Psoas muscle (tissue), 8 donors: Measurements from ENCODE around the gene OR11A1. TPM values are rescaled to one million over a fixed set of nuclear protein-coding genes. Genes with fewer than 3 reads are reported as not detected.

Experiments used
- ATAC-seq, 4 donors: fragments of 200-7000 bp; cut with Tn5 transposase; one replicate each; pipeline ENCODE4 v1.9.1; 2020; ENCODE audit warnings: moderate library complexity in 3 of 4, mild to moderate bottlenecking in 2 of 4
- DNase-seq, 2 donors: peaks; one replicate each; pipeline ENCODE4 v3.0.0-alpha.2; 2020
- H3K27ac ChIP-seq: fragments of 200-600 bp; one replicate; pipeline ENCODE4 v1.8.0; 2022
- H3K27me3 ChIP-seq, 3 donors: fragments of 200-600 bp in 1 of 3; one replicate each; pipeline versions ENCODE4 v1.6.1 to v1.8.0; 2013 to 2022; ENCODE audit warnings: low read length in 2 of 3, mild to moderate bottlenecking in 2 of 3, moderate library complexity in 1 of 3; ENCODE audit not compliant: insufficient read depth in 3 of 3
- H3K36me3 ChIP-seq, 2 donors: fragments of 200-600 bp in 1 of 2; one replicate each; pipeline versions ENCODE4 v1.6.1 to v1.8.0; 2013 to 2022; ENCODE audit warnings: low read depth in 1 of 2, mild to moderate bottlenecking in 1 of 2, moderate library complexity in 1 of 2; ENCODE audit not compliant: insufficient read depth in 1 of 2
- H3K4me1 ChIP-seq: fragments of 200-600 bp; one replicate; pipeline ENCODE4 v1.8.0; 2022
- H3K4me3 ChIP-seq: fragments of 200-600 bp; one replicate; pipeline ENCODE4 v1.8.0; 2022; ENCODE audit warnings: mild to moderate bottlenecking
- H3K9me3 ChIP-seq: fragments of 200-600 bp; one replicate; pipeline ENCODE4 v1.8.0; 2022
- WGBS, 3 donors: extraction: QIAGEN DNeasy Blood & Tissue Kit; methylation state at CpG; one replicate each; pipeline versions ENCODE4 v1.1.6 to v1.1.7; 2013; 5-methylcytosine and 5-hydroxymethylcytosine counted together
- intact Hi-C, 2 donors: fragments of 100-400 bp; cut with DNase I; formaldehyde crosslinking; loops; one replicate each; pipeline versions ENCODE4 v1.11.0 to v1.14.2; 2022
- long read RNA-seq, 2 donors: library from polyadenylated mRNA; unstranded; transcript quantifications; one replicate each; pipeline ENCODE4 v2.0.0, GENCODE V29; 2021
- polyA plus RNA-seq, 3 donors: library from polyadenylated mRNA; stranded (reverse); fragments of 200-250 nt; gene quantifications; one replicate each; pipeline ENCODE4 v1.2.3, GENCODE V29; 2013
- total RNA-seq, 4 donors: library from RNA; stranded (reverse); fragmentation: NEBNext Ultra II Directional in 2 of 4; extraction: Animal tissue kit (Norgen Biotek cat#: 25700) in 2 of 4; gene quantifications; one replicate each; pipeline versions ENCODE4 v1.2.1 to v1.2.4, GENCODE V29; 2021 to 2023
- TF ChIP-seq, protein P1 (sequence below): fragments of 200-600 bp; IDR thresholded peaks from one replicate; pipeline ENCODE4 v1.8.0; 2022; ENCODE audit warnings: antibody characterized with exemption
- donor health status: healthy with polysubstance abuse.
- donor health status: DM: no; HTN: no; CAD: no; lungs with moderate emphysema.
- donor health status: Bipolar disorder and iron deficiency.
- donor health status: healthy.
- donor health status: DM: yes; HTN: yes; CAD: no.
- donor health status: DM: no; HTN: no; CAD: no.
- donor health status: DM: no; HTN: no; CAD: no.
- donor health status: DM: yes; HTN: yes; CAD: no.

Gene OR11A1, protein sequence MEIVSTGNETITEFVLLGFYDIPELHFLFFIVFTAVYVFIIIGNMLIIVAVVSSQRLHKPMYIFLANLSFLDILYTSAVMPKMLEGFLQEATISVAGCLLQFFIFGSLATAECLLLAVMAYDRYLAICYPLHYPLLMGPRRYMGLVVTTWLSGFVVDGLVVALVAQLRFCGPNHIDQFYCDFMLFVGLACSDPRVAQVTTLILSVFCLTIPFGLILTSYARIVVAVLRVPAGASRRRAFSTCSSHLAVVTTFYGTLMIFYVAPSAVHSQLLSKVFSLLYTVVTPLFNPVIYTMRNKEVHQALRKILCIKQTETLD
- total RNA-seq (not detected), polyA plus RNA-seq (not detected)
- long read RNA-seq, donor 1 = 0 reads
- long read RNA-seq, donor 2 = 0 reads

GRCh38 chr6:29456971-29457370 is at the start of gene OR11A1, which contains the start of gene OR2H1:
TSS of gene OR11A1 (minus strand) at chr6:29457071. CDS start at chr6:29427641, 29,430 bp downstream.
TSS of gene OR2H1 (plus strand) at chr6:29457155. CDS start at chr6:29461770, 4,615 bp downstream.
- no peak for ATAC-seq
- no peak for DNase-seq
- 50 to 62% (median 55%) methylated on average over 2 of the region's 2 CpGs for WGBS, 3 donors

DNA sequence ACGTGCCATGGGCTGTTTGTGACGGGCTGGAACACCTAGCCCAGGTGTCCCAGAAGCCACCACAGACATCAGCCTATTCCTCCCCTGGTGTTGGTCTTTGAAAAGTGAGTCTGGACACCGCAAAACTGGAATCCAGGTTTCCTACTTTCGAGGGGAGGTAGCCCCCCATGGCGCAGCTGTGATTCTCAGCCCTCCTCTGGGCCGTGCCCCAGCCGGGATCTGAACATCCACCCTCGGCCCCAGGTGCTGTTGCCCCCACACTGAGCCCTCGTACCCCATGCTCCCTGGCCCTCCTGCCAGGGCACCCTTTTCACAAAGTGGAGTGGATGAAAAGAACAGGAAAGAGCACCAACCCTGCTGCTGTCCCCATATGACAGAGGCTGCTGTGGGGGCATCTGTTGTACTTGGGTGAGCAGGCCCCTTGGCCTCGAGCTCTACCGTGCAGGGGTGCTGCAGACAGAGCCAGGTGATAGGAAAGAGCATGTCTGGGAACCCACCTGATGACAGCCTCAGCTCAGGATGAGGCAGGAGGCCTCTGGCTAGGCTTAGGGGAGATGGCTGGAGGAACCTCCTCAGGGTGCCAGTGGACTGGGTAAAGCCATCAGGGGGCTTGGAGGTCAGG is 49.7 kb upstream of the OR11A1 start:
- TF ChIP-seq, protein P1, sequence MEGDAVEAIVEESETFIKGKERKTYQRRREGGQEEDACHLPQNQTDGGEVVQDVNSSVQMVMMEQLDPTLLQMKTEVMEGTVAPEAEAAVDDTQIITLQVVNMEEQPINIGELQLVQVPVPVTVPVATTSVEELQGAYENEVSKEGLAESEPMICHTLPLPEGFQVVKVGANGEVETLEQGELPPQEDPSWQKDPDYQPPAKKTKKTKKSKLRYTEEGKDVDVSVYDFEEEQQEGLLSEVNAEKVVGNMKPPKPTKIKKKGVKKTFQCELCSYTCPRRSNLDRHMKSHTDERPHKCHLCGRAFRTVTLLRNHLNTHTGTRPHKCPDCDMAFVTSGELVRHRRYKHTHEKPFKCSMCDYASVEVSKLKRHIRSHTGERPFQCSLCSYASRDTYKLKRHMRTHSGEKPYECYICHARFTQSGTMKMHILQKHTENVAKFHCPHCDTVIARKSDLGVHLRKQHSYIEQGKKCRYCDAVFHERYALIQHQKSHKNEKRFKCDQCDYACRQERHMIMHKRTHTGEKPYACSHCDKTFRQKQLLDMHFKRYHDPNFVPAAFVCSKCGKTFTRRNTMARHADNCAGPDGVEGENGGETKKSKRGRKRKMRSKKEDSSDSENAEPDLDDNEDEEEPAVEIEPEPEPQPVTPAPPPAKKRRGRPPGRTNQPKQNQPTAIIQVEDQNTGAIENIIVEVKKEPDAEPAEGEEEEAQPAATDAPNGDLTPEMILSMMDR = no peak

More at GRCh38 chr6:29456971-29457370, at the start of gene OR11A1, which contains the start of gene OR2H1:
- Histone ChIP-seq H3K36me3 (no peaks in the 10 kb centered on the region), H3K9me3 (no peaks in the 10 kb centered on the region), H3K4me1 (no peaks in the 10 kb centered on the region), H3K27ac (no peak within 1 kb of the TSS), H3K27me3 (no peaks in the 10 kb centered on the region), H3K4me3 (no peak within 1 kb of the TSS)
- TF ChIP-seq, protein P1 = no peak
- intact Hi-C loops = no loop called here

GRCh38 chr6:29505808-29506207 is 48.9 kb upstream of the OR11A1 start:
- DNase-seq (no peak), ATAC-seq (no peak)
- Histone ChIP-seq H3K4me3 (no peak overlapping the region), H3K4me1 (no peaks in the 10 kb centered on the region), H3K36me3 (no peaks in the 10 kb centered on the region), H3K27me3 (no peaks in the 10 kb centered on the region), H3K27ac (no peak overlapping the region), H3K9me3 (no peaks in the 10 kb centered on the region)
- TF ChIP-seq, protein P1 = no peak
- intact Hi-C loops = no loop called here
- WGBS, 3 donors = 83 to 88% (median 87%) methylated on average over 3 of the region's 3 CpGs

More for the DNA sequence above, 49.7 kb upstream of the OR11A1 start:
- no peaks in the 10 kb centered on the region for H3K9me3 ChIP-seq
- no peak overlapping the region for H3K4me3 ChIP-seq
- 66 to 73% (median 72%) methylated on average over 11 of the region's 11 CpGs for WGBS, 3 donors
- DNase-seq = no peak
- intact Hi-C loops = no loop called here
- H3K27me3 ChIP-seq = no peaks in the 10 kb centered on the region
- no peak overlapping the region for H3K27ac ChIP-seq
- no peak for ATAC-seq
- H3K4me1 ChIP-seq = no peaks in the 10 kb centered on the region
- H3K36me3 ChIP-seq = no peaks in the 10 kb centered on the region

GRCh38 chr6:29504961-29505360 is 48.1 kb upstream of the OR11A1 start:
- ATAC-seq (no peak), DNase-seq (no peak)
- Histone ChIP-seq H3K27me3 (no peaks in the 10 kb centered on the region), H3K4me3 (no peak overlapping the region), H3K36me3 (no peaks in the 10 kb centered on the region), H3K9me3 (no peaks in the 10 kb centered on the region), H3K4me1 (no peaks in the 10 kb centered on the region), H3K27ac (no peak overlapping the region)
- TF ChIP-seq, protein P1 = no peak
- intact Hi-C loops = no loop called here
- WGBS, 3 donors = 60 to 63% (median 62%) methylated on average over 2 of the region's 2 CpGs
